GF-D8 (cell line): ENCODE results near the gene NECAB2.
A peak's percentile ranks its signal among the peaks of the same experiment; 100 is the strongest.
"Not testable (repeated sequence)": the region's sequence is repeated elsewhere in the genome, so short reads cannot be mapped to it uniquely, and the experiment has no call there.

Source experiments
- DNase-seq: peaks from one replicate; lab custom pipeline; 2025; lab: John Stamatoyannopoulos, UW

NECAB2 gene

GRCh38 chr16:83936581-83937165 lies 31.4 kb upstream of the NECAB2 start:
- no peak for DNase-seq

GRCh38 chr16:83937267-83937666 lies 30.8 kb upstream of the NECAB2 start:
- no peak for DNase-seq

DNA sequence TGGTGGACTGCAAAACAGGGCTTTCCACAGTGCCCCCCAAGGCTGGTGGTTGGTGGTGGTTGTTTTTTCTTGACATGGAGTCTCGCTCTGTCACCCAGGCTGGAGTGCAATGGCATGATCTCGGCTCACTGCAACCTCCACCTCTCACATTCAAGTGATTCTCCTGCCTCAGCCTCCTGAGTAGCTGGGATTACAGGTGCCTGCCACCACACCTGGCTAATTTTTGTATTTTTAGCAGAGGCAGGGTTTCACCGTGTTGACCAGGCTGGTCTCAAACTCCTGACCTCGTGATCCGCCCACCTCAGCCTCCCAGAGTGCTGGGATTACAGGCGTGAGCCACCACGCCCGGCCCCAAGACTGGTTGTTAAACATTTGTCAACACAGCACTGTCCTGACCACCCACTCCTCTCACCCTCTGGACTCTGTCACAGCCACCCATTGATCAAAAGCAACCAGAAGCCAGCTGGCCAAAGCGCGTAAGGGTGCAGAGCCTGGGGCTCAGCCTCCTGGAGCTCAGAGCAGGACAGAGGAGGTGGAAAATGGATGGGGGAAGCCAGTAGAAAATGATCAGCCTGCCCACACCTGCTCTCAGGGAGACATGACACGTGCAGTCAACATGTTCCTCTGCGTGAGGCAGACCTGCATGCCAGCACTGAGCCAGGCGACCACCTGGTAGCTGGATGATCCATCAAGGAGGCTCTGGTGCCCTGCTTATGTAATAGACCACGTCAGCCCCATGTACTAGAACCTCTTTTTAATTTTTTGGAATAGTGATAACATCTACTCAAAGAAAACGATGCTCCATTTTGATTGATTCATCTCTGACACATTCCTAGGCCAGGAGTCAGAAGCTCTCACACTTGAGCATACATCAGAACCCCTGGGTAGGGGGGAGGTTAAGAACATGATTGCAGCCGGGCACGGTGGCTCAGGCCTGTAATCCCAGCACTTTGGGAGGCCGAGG lies 29.8 kb upstream of the NECAB2 start:
- DNase-seq, result no peak

GRCh38 chr16:83939266-83939855 lies 28.7 kb upstream of the NECAB2 start:
- DNase-seq, result peak; percentile 5

DNA sequence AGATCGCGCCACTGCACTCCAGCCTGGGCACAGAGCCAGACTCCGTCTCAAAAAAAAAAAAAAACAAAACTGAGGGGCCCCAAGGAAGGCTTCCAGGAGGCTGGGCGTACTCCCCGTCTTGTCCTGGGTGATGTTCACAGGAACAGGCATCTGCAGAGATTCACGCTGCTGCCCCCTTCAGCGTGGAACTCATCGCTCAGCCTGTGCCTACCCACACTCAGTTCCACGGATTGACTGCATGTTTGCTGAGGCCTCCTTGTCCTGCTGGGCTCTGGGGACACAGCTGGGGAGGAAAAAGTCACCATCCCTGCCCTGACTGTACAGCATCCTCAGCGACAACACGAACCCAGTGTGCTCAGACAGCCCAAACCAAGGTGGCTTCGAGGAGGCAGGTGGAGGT lies 27.9 kb upstream of the NECAB2 start:
- DNase-seq, result no peak

GRCh38 chr16:83940630-83941378 lies 27.2 kb upstream of the NECAB2 start:
- no peak for DNase-seq

GRCh38 chr16:83941546-83941945 lies 26.5 kb upstream of the NECAB2 start:
- not testable (repeated sequence) for DNase-seq

DNA sequence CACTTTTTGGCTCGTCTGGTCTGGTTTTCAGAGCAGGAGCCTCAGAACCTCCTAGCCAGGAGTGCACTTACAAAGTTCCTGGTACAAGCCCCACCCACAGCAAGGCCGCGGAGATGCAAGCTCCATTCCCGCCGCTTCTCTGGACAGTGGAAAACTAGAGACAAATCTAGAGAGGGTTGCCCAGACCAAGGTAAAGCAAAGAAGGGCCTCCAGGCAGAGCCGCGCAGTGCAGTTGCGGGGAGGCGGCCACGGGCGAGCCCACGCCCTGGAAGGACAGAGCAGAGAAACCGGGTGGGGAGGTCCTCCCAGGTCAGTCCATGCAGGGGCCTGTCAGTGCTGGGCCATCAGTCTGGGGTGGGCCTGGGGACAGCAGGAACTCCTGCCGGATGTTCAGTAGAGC lies 26.0 kb upstream of the NECAB2 start:
- DNase-seq, result no peak

DNA sequence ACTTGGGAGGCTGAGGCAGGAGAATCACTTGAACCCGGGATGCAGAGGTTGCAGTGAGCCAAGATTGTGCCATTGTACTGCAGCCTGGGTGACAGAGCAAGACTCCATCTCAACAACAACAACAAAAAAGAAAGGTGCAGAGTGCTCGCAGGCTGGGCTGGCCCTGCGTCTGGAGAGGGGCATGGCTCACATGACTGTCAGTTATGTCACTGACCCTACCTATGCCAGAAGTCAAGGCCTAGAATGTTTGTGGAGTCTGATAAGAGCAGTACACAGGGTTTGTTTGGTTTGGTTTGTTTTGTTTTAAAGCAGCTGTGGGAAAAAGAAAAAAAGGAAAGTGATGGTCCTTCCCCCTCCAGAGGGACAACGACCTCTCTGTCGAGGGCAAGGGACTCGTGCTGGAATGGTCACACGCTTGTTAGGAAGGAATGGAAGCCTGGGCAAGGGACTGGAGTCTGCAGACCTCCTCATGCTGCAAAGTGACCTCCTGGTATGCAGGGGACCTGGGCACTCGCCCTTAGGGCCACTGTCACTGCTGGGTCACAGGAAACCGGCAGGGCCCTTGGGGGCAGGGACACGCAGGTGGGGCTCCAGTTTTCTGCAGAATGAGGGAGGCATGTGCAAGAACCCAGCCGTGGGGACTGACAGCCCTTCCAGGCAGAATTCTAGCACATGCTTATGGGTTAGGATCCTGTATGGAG lies 25.1 kb upstream of the NECAB2 start:
- no peak for DNase-seq

GRCh38 chr16:83943516-83944050 lies 24.5 kb upstream of the NECAB2 start:
- DNase-seq, result no peak

DNA sequence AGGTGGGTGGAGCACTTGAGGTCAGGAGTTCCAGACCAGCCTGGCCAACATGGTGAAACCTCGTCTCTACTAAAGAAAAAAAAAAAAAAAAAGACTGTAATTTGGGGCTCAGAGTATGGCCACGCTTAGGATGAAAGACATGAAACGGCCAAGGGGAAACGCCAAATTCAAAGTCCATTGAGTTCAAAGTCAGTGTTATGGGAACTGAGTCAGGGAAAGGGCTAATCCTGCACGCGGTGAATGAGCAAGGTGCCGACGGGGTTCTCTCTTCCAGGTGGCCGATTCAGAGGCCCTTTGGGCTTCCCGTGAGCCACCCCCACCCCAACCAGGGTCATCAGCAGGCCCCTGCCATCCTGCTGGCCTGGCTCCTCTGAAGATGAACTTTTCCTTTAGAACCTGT lies 22.5 kb upstream of the NECAB2 start:
- no peak for DNase-seq

DNA sequence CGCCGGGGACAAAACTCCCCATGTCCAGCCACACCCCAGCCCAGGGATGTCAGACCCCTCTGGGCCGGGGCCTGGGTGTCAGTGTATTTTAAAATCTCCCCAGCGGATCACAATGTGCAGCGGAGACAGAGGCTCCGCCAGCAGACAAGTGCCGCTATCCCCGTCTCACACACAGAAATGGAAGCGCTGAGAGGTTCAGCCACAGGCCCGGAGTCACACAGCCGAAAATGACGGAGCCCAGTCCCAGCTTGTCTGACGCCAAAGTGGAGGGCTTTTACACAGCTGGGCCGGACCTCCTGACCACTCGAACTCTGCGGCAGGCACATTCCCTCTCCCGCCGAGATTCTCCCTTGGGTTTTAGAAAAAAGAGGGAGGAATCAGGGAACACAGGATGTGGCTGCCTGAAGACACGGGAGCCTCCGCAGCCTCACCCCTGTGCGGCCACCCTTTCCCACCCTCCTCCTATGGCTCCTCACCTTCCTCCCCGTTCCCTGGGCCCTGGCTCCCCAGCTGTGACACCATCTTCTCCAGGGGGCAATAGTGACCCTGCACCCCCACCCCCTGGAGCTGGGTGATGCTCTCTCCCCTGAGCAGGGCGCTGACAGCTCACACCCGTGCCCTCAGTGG lies 21.8 kb upstream of the NECAB2 start:
- DNase-seq, result no peak

DNA sequence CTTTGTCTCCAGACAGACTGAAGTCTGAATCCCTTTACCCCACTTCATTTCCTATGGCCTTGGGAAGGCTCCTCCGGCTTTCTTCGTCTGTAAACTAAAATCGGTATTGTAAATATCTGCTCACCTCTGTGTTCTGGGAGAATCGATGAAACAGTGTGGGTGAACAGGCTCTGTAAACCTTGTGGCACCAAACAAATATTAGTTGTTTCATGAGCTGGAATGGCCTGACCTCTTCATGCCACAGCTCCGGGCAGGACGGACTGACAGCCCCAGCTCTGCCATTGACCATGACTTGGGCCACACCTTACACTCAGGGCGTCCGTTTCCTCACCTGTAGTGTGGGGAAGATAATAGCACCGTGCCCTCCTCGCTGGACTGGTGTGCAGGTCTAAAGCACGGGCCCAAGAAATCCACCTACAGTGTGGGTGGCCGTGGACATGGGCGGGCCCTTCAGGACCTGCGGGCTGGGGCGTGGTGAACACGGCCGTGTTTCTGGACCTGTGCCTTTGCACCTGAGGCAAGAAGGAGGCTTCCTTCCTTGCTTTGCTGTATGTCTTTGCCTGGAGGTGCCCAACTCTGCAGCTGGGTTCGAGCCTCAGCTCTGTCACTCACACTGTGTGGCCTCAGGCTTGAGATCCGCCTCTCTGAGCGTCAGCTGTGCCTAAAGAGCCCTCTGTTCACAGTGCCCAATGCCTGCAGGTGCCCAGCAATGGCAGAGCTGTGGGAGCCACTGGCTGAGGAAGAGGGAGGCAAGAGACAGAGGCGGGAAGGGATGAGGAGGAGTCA lies 21.1 kb upstream of the NECAB2 start:
- no peak for DNase-seq

- no peak for DNase-seq
Observed at GRCh38 chr16:83947642-83948234, 20.3 kb upstream of the NECAB2 start.

- DNase-seq, result no peak
Observed at GRCh38 chr16:83948914-83949723, 18.9 kb upstream of the NECAB2 start.

- no peak for DNase-seq
Observed at GRCh38 chr16:83949724-83950001, 18.4 kb upstream of the NECAB2 start.

DNA sequence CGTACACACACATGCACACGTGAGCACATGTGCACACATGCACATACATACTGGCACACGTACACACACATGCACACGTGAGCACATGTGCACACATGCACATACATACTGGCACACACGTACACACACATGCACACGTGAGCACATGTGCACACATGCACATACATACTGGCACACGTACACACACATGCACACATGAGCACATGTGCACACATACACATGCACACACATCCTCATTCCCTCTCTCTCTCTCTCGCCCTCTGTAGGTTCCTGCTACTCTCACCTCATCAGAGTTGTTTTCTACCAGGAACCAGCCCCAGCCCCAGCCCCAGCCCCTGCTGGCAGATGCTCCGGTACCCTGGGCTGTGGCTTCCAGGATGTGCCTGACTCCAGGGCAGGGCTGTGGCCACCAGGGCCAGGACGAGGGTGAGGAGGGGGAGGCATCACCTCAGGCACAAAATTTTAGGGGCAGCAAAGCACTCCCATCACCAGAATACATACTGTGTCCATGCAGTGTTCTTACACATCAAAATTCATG lies 17.1 kb upstream of the NECAB2 start:
- DNase-seq, result not testable (repeated sequence)

- DNase-seq, result no peak
Observed at GRCh38 chr16:83951544-83951943, 16.5 kb upstream of the NECAB2 start.

- no peak for DNase-seq
Observed at GRCh38 chr16:83952587-83952939, 15.5 kb upstream of the NECAB2 start.
